ENCODE measurements around the gene VAC14. TPM values are rescaled to one million over a fixed set of nuclear protein-coding genes. Genes with fewer than 3 reads are reported as not detected.
"Not testable (repeated sequence)": the region's sequence is repeated elsewhere in the genome, so short reads cannot be mapped to it uniquely, and the experiment has no call there.

VAC14 gene
- polyA plus RNA-seq, 4 donors: 39.1 to 48.3 (median 39.5) TPM

GRCh38 chr16:70746708-70747424 is 54.1 kb downstream of the VAC14 start:
- no peak for DNase-seq (ENCODE audit: low read depth in 4 of 4, low spot score in 3 of 4)

GRCh38 chr16:70746040-70746707 is 54.8 kb downstream of the VAC14 start:
- DNase-seq (ENCODE audit: low read depth in 4 of 4, low spot score in 3 of 4): no peak

- no peak for DNase-seq (ENCODE audit: low read depth in 4 of 4, low spot score in 3 of 4)
Measured at GRCh38 chr16:70745536-70746025, 55.4 kb downstream of the VAC14 start.

GRCh38 chr16:70744366-70744765 is 56.6 kb downstream of the VAC14 start:
- no peak for DNase-seq (ENCODE audit: low read depth in 4 of 4, low spot score in 3 of 4)

GRCh38 chr16:70743791-70744190 is 57.2 kb downstream of the VAC14 start:
- DNase-seq (ENCODE audit: low read depth in 4 of 4, low spot score in 3 of 4): no peak

- not testable (repeated sequence) for DNase-seq (ENCODE audit: low read depth in 4 of 4, low spot score in 3 of 4)
Measured at GRCh38 chr16:70742967-70743366, 58.0 kb downstream of the VAC14 start.

GRCh38 chr16:70741783-70742125 is 59.2 kb downstream of the VAC14 start:
- no peak for DNase-seq (ENCODE audit: low read depth in 4 of 4, low spot score in 3 of 4)

- DNase-seq (ENCODE audit: low read depth in 4 of 4, low spot score in 3 of 4): no peak
Measured at GRCh38 chr16:70740914-70741782, 59.8 kb downstream of the VAC14 start.

- no peak for DNase-seq (ENCODE audit: low read depth in 4 of 4, low spot score in 3 of 4)
Measured at GRCh38 chr16:70740174-70740913, 60.6 kb downstream of the VAC14 start.

GRCh38 chr16:70739389-70739788 is 61.6 kb downstream of the VAC14 start:
- no peak for DNase-seq (ENCODE audit: low read depth in 4 of 4, low spot score in 3 of 4)

GRCh38 chr16:70738083-70738977 is 62.6 kb downstream of the VAC14 start:
- no peak for DNase-seq (ENCODE audit: low read depth in 4 of 4, low spot score in 3 of 4)

- no peak for DNase-seq (ENCODE audit: low read depth in 4 of 4, low spot score in 3 of 4)
Measured at GRCh38 chr16:70737377-70738082, 63.4 kb downstream of the VAC14 start.

GRCh38 chr16:70736465-70737376 is 64.2 kb downstream of the VAC14 start:
- no peak for DNase-seq (ENCODE audit: low read depth in 4 of 4, low spot score in 3 of 4)

- DNase-seq (ENCODE audit: low read depth in 4 of 4, low spot score in 3 of 4): no peak
Measured at GRCh38 chr16:70735141-70735979, 65.6 kb downstream of the VAC14 start.

- no peak for DNase-seq (ENCODE audit: low read depth in 4 of 4, low spot score in 3 of 4)
Measured at GRCh38 chr16:70734522-70735095, 66.3 kb downstream of the VAC14 start.

- no peak for DNase-seq (ENCODE audit: low read depth in 4 of 4, low spot score in 3 of 4)
Measured at GRCh38 chr16:70730944-70731343, 70.0 kb downstream of the VAC14 start.

- no peak for DNase-seq (ENCODE audit: low read depth in 4 of 4, low spot score in 3 of 4)
Measured at GRCh38 chr16:70730031-70730430, 70.9 kb downstream of the VAC14 start.
